CD4-positive, alpha-beta T cell treated with Interleukin-10 for 1 hour (primary cell): ENCODE measurements around the gene ANKRD60.
A peak's percentile ranks its signal among the peaks of the same experiment; 100 is the strongest.

Experiments used
- DNase-seq: peaks from one replicate; pipeline ENCODE4 v3.0.0-alpha.2; 2020

Gene ANKRD60

DNA sequence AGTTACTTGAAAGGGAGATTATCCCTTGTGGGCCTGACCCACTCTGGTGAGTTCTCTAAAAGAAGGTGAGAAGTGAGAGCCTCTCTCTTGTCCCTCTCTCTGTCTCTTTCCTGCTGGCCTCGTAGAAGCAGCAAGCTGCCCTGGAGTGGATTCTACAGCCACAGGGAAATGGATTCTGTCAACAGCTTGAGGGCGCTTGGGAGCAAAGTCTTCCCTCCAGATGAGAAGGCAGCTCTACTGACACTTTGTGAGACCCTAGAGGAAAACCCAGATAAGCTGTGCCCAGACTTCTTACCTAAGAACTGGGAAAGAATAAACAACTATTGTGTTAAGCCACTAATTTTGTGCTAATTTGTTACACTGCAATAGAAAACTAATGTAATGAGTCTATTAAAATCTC lies 39.9 kb downstream of the ANKRD60 start:
- no peak for DNase-seq

GRCh38 chr20:58184984-58185383 lies 43.5 kb downstream of the ANKRD60 start:
- no peak for DNase-seq

- no peak for DNase-seq
These were observed 44.4 kb downstream of the ANKRD60 start for GRCh38 chr20:58184063-58184462.

DNA sequence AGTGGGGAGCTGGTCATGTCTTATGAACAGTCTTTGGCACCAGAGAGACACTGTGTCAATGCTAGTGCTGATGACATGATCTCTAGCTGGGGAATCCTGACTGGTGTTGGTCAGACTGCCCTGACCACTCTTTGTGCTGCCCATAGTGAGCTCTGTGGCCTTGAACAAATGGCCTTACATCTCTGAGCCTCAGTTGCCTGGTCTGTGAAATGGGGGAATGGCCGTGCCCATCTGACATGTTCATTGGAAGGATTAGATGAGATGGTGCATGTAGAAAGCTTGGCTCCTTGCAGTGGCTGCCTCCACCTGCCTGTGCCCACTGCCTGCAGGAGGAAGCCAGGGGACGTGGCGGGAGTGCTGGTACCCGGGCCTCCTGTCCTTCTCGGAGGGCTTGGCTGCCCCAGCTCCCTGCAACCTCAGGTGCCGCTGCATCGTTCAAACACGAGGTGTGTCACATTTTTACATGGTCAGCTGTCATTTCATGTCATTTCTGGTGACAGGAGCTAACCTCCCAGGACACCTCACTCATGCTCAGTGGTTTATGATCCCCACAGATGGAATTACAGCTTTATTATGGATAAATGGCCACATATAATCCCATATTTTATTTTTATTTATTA lies 45.8 kb downstream of the ANKRD60 start:
- DNase-seq: no peak

DNA sequence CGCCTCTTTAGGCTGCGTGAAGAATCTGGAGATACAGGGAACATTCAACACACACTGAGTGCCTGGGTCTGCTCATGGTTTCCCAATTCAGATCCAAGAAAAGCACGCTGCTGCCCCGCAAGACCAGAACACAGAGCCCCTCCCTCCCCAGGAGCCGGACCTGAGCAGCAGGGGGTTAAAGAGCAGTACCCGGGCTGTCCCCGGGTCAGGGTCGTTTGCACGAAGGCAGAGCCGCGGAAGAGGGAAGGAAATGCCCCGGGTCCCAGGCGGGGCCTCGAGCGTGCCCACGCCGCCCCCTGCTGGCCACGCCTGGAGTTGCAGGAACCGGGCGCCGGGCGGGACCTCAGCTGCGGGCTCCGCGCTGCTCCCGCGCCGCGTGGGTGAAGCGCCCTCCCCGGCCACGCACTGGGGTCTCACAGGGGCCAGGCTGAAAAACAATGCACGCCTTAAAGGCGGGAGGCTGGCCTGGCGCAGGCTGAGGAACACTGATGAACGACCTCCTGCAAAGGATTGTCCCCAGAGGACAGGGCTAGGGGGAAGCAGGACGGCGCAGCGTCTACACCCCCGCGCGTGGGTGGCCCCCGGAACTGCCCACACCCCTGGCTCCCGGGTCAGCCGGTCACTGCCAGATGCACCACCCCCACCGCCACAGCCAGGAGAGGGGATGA lies 48.9 kb downstream of the ANKRD60 start:
- DNase-seq: peak; percentile 67

- no peak for DNase-seq
These were observed 49.4 kb downstream of the ANKRD60 start for GRCh38 chr20:58179083-58179431.

GRCh38 chr20:58177799-58178198 lies 50.7 kb downstream of the ANKRD60 start:
- DNase-seq: no peak

- DNase-seq: no peak
These were observed 52.6 kb downstream of the ANKRD60 start for GRCh38 chr20:58175836-58176235.

DNA sequence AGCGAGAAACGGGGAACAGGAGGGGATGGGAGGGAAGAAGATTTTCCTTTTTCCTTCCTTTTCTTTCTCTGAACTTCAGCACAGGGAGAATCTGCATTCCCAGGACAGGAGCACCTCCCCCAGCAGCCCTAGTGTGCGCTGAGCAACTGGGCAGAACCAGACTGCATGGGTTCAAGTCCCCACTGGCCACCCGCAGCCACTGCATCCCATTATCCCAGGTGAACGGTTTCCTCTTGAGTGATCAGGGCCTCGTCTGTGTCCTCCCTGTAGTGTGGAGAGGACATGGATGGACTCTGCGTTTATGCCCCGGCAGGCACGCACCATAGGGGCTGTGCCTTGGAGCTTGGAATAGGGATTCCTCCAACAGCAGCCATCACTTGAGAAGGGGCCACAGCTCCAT lies 53.0 kb downstream of the ANKRD60 start:
- no peak for DNase-seq

- DNase-seq: no peak
These were observed 53.7 kb downstream of the ANKRD60 start for GRCh38 chr20:58174708-58175280.

- DNase-seq: no peak
These were observed 54.3 kb downstream of the ANKRD60 start for GRCh38 chr20:58173930-58174707.

GRCh38 chr20:58173091-58173490 lies 55.4 kb downstream of the ANKRD60 start:
- DNase-seq: no peak

- DNase-seq: no peak
These were observed 56.5 kb downstream of the ANKRD60 start for GRCh38 chr20:58171796-58172425.

DNA sequence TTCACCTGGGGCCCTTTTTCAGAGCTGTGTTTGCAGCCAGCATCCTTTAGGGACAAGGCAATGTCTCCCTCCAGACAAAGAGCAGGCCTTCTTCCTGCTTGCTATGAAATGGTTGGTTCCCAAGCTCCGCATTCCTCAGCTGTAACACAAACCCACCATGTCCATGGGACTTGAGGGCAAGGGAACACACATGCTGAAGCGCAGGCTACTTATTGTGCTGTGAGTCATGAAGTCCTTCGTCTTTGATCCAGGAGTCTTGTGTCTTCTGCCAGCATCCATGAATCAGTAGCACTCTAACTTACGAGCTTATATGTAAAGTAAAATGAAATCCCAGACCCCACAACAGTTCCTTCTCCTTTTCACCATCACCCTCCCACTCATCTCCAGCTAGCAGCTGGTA lies 59.0 kb downstream of the ANKRD60 start:
- DNase-seq: no peak

GRCh38 chr20:58168843-58169242 lies 59.6 kb downstream of the ANKRD60 start:
- no peak for DNase-seq

- DNase-seq: no peak
These were observed 60.7 kb downstream of the ANKRD60 start for GRCh38 chr20:58167759-58168158.
